Fibroblast of mammary gland (primary cell): ENCODE measurements around the gene GAGE2A.
"Not testable (repeated sequence)": the region's sequence is repeated elsewhere in the genome, so short reads cannot be mapped to it uniquely, and the experiment has no call there.

Experiments
- DNase-seq: peaks from one replicate; pipeline ENCODE4 v3.0.0-alpha.2; 2010; ENCODE audit warnings: low read depth
- H3K4me3 ChIP-seq: 2 replicates; pipeline ENCODE4 v1.5.1; 2011; ENCODE audit warnings: low read depth, mild to moderate bottlenecking, low read length, moderate library complexity; ENCODE audit not compliant: control insufficient read depth
- TF ChIP-seq, protein P1 (sequence below): conservative IDR thresholded peaks from 2 replicates; pipeline ENCODE4 v1.5.1; 2011; ENCODE audit warnings: low read depth, low read length, inconsistent platforms; ENCODE audit not compliant: control insufficient read depth, insufficient read depth

The GAGE2A gene

DNA sequence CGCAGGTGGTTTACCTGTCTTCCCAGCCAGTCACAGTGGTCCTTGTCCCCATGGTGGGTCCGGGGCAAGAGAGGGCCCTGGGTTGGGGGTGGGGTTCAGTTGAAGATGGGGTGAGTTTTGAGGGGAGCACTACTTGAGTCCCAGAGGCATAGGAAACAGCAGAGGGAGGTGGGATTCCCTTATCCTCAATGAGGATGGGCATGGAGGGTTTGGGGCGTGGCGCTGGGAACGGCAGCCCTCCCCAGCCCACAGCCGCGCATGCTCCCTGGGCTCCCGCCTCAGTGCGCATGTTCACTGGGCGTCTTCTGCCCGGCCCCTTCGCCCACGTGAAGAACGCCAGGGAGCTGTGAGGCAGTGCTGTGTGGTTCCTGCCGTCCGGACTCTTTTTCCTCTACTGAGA is at the start of gene GAGE2A:
Gene GAGE2A (plus strand): TSS at position 301 of the 400 bp plus-strand sequence. CDS start 1,155 bp downstream, outside the sequence.
- not testable (repeated sequence) for DNase-seq

DNA sequence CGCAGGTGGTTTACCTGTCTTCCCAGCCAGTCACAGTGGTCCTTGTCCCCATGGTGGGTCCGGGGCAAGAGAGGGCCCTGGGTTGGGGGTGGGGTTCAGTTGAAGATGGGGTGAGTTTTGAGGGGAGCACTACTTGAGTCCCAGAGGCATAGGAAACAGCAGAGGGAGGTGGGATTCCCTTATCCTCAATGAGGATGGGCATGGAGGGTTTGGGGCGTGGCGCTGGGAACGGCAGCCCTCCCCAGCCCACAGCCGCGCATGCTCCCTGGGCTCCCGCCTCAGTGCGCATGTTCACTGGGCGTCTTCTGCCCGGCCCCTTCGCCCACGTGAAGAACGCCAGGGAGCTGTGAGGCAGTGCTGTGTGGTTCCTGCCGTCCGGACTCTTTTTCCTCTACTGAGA is 47.9 kb upstream of the GAGE2A start, which contains the start of gene GAGE12D:
Gene GAGE12D (plus strand): TSS at position 301 of the 400 bp plus-strand sequence. CDS start 1,155 bp downstream, outside the sequence.
- DNase-seq, result not testable (repeated sequence)

More for the DNA sequence above, at the start of gene GAGE2A:
- H3K4me3 ChIP-seq, result not testable (repeated sequence)

DNA sequence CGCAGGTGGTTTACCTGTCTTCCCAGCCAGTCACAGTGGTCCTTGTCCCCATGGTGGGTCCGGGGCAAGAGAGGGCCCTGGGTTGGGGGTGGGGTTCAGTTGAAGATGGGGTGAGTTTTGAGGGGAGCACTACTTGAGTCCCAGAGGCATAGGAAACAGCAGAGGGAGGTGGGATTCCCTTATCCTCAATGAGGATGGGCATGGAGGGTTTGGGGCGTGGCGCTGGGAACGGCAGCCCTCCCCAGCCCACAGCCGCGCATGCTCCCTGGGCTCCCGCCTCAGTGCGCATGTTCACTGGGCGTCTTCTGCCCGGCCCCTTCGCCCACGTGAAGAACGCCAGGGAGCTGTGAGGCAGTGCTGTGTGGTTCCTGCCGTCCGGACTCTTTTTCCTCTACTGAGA is 38.3 kb upstream of the GAGE2A start, which contains the start of gene GAGE12E:
Gene GAGE12E (plus strand): TSS at position 301 of the 400 bp plus-strand sequence. CDS start 1,155 bp downstream, outside the sequence.
- not testable (repeated sequence) for H3K4me3 ChIP-seq, DNase-seq

More for the DNA sequence above, 47.9 kb upstream of the GAGE2A start, which contains the start of gene GAGE12D:
- H3K4me3 ChIP-seq, result not testable (repeated sequence)

DNA sequence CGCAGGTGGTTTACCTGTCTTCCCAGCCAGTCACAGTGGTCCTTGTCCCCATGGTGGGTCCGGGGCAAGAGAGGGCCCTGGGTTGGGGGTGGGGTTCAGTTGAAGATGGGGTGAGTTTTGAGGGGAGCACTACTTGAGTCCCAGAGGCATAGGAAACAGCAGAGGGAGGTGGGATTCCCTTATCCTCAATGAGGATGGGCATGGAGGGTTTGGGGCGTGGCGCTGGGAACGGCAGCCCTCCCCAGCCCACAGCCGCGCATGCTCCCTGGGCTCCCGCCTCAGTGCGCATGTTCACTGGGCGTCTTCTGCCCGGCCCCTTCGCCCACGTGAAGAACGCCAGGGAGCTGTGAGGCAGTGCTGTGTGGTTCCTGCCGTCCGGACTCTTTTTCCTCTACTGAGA is 28.8 kb upstream of the GAGE2A start, which contains the start of gene GAGE12F:
Gene GAGE12F (plus strand): TSS at position 301 of the 400 bp plus-strand sequence. CDS start 1,155 bp downstream, outside the sequence.
- not testable (repeated sequence) for H3K4me3 ChIP-seq, DNase-seq

GRCh38 chrX:49568728-49569127 is 20.6 kb upstream of the GAGE2A start:
- DNase-seq, H3K4me3 ChIP-seq: not testable (repeated sequence)

DNA sequence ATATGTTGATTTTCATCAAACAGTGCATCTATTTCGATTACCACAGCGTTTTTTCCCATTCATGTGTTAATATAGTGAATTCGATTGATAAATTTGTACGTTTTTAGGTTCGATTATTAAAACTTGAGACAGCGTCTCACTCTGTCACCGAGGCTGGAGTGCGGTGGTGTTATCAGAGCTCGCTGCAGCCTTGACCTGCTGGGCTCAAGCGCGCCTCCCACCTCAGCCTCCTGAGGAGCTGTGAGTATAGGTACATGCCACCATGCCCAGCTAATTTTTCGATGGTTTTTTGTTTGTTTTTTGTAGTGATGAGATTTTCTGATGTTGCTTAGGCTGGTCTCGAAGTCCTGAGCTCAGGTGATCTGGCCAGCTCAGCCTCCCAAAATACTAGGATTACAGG is 20.1 kb upstream of the GAGE2A start:
- not testable (repeated sequence) for DNase-seq

GRCh38 chrX:49570100-49570499 is 19.2 kb upstream of the GAGE2A start, which contains the start of gene GAGE12G:
Gene GAGE12G, plus strand, starts transcription at chrX:49570400. Its CDS starts 1,155 bp downstream, at chrX:49571555.
- not testable (repeated sequence) for H3K4me3 ChIP-seq, DNase-seq

More for the DNA sequence above, 20.1 kb upstream of the GAGE2A start:
- not testable (repeated sequence) for H3K4me3 ChIP-seq

DNA sequence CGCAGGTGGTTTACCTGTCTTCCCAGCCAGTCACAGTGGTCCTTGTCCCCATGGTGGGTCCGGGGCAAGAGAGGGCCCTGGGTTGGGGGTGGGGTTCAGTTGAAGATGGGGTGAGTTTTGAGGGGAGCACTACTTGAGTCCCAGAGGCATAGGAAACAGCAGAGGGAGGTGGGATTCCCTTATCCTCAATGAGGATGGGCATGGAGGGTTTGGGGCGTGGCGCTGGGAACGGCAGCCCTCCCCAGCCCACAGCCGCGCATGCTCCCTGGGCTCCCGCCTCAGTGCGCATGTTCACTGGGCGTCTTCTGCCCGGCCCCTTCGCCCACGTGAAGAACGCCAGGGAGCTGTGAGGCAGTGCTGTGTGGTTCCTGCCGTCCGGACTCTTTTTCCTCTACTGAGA is 9.6 kb upstream of the GAGE2A start, which contains the start of gene GAGE12H:
Gene GAGE12H (plus strand): TSS at position 301 of the 400 bp plus-strand sequence. CDS start 1,155 bp downstream, outside the sequence.
- not testable (repeated sequence) for H3K4me3 ChIP-seq, DNase-seq

- DNase-seq, H3K4me3 ChIP-seq: not testable (repeated sequence)
Measured at GRCh38 chrX:49589769-49590478, 628 bp downstream of the GAGE2A start.

DNA sequence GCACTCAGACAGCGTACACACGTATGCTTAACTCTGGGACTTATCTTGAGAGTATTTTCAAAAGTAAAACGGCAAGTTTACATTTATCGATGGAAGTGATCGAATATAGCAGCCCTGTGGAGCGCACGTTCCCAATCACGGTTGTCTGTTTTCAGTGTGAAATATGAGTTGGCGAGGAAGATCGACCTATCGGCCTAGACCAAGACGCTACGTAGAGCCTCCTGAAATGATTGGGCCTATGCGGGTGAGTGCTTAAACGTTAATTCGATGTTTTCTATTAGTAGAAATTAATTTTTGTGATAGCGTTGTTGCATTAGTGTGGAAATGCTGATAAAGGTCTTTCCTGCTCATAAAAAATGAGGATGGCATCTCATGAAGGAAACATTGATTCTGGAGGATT is 1.2 kb downstream of the GAGE2A start:
- not testable (repeated sequence) for H3K4me3 ChIP-seq, DNase-seq

DNA sequence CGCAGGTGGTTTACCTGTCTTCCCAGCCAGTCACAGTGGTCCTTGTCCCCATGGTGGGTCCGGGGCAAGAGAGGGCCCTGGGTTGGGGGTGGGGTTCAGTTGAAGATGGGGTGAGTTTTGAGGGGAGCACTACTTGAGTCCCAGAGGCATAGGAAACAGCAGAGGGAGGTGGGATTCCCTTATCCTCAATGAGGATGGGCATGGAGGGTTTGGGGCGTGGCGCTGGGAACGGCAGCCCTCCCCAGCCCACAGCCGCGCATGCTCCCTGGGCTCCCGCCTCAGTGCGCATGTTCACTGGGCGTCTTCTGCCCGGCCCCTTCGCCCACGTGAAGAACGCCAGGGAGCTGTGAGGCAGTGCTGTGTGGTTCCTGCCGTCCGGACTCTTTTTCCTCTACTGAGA is 9.4 kb downstream of the GAGE2A start, which contains the start of gene GAGE1:
Gene GAGE1 (plus strand): TSS at position 301 of the 400 bp plus-strand sequence. CDS start 1,155 bp downstream, outside the sequence.
- not testable (repeated sequence) for DNase-seq, H3K4me3 ChIP-seq

GRCh38 chrX:49610718-49611310 is 21.5 kb downstream of the GAGE2A start:
- no peak overlapping the region for H3K4me3 ChIP-seq
- TF ChIP-seq, protein P1, sequence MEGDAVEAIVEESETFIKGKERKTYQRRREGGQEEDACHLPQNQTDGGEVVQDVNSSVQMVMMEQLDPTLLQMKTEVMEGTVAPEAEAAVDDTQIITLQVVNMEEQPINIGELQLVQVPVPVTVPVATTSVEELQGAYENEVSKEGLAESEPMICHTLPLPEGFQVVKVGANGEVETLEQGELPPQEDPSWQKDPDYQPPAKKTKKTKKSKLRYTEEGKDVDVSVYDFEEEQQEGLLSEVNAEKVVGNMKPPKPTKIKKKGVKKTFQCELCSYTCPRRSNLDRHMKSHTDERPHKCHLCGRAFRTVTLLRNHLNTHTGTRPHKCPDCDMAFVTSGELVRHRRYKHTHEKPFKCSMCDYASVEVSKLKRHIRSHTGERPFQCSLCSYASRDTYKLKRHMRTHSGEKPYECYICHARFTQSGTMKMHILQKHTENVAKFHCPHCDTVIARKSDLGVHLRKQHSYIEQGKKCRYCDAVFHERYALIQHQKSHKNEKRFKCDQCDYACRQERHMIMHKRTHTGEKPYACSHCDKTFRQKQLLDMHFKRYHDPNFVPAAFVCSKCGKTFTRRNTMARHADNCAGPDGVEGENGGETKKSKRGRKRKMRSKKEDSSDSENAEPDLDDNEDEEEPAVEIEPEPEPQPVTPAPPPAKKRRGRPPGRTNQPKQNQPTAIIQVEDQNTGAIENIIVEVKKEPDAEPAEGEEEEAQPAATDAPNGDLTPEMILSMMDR, result no peak
- DNase-seq, result no peak
